Smooth muscle cell (in vitro differentiated cells): ENCODE results near the gene CEP112. TPM values are rescaled to one million over a fixed set of nuclear protein-coding genes. Genes with fewer than 3 reads are reported as not detected.

Source experiments
- DNase-seq: peaks from one replicate; lab custom pipeline; 2025; ENCODE audit not compliant: unreplicated experiment; lab: John Stamatoyannopoulos, UW
- H2AFZ ChIP-seq: fragments of 200-600 bp; sonication (generic); 2 replicates; pipeline ENCODE4 v1.6.0; 2016; ENCODE audit warnings: antibody characterized with exemption, low read depth, mild to moderate bottlenecking
- H3F3A ChIP-seq: fragments of 200-600 bp; sonication (generic); 2 replicates; pipeline ENCODE4 v1.6.0; 2017; ENCODE audit warnings: antibody characterized with exemption, low read depth
- H3K27ac ChIP-seq: fragments of 200-600 bp; sonication (generic); 2 replicates; pipeline ENCODE4 v1.5.1; 2016; ENCODE audit warnings: low read depth, mild to moderate bottlenecking
- H3K27me3 ChIP-seq: fragments of 200-600 bp; sonication (generic); 2 replicates; pipeline ENCODE4 v1.6.1; 2016; ENCODE audit warnings: low read depth, mild to moderate bottlenecking
- H3K36me3 ChIP-seq: fragments of 200-600 bp; sonication (generic); 2 replicates; pipeline ENCODE4 v1.5.1; 2016; ENCODE audit warnings: low read depth
- H3K4me1 ChIP-seq: fragments of 200-600 bp; sonication (generic); 2 replicates; pipeline ENCODE4 v1.5.1; 2016; ENCODE audit warnings: low read depth
- H3K4me2 ChIP-seq: fragments of 200-600 bp; sonication (generic); 2 replicates; pipeline ENCODE4 v1.6.0; 2016; ENCODE audit warnings: mild to moderate bottlenecking
- H3K4me3 ChIP-seq: fragments of 200-600 bp; sonication (generic); 2 replicates; pipeline ENCODE4 v1.5.1; 2016; ENCODE audit warnings: mild to moderate bottlenecking
- H3K79me2 ChIP-seq: fragments of 200-600 bp; sonication (generic); 2 replicates; pipeline ENCODE4 v1.6.0; 2016; ENCODE audit warnings: low read depth, mild to moderate bottlenecking
- H3K9ac ChIP-seq: fragments of 200-600 bp; sonication (generic); 2 replicates; pipeline ENCODE4 v1.6.0; 2016; ENCODE audit warnings: low read depth
- H3K9me3 ChIP-seq: fragments of 200-600 bp; sonication (generic); replicated peaks from 2 replicates; pipeline ENCODE4 v1.5.1; 2016; ENCODE audit warnings: low read depth
- H4K20me1 ChIP-seq: fragments of 200-600 bp; sonication (generic); 2 replicates; pipeline ENCODE4 v1.6.0; 2016; ENCODE audit warnings: low read depth
- CTCF ChIP-seq: fragments of 200-600 bp; sonication (generic); IDR thresholded peaks from 2 replicates; pipeline ENCODE4 v1.5.1; 2017; ENCODE audit warnings: borderline replicate concordance, mild to moderate bottlenecking, antibody characterized with exemption; ENCODE audit not compliant: insufficient read depth, poor library complexity, severe bottlenecking
- WGBS: methylation state at CpG from one replicate; pipeline ENCODE4 v1.1.7; 2016; ENCODE audit warnings: low lambda C conversion rate; 5-methylcytosine and 5-hydroxymethylcytosine counted together
- polyA plus RNA-seq: library from polyadenylated mRNA; unstranded; fragments of >200 nt; fragmentation: Nextera tagmentation; extraction: Ambion mirVana; gene quantifications from 2 replicates; pipeline ENCODE4 v1.2.1, GENCODE V29; 2016
- total RNA-seq: library from RNA; depleted of rRNA; stranded (reverse); fragments of >200 nt; gene quantifications from 2 replicates; pipeline ENCODE4 v1.2.3, GENCODE V29; 2014

The CEP112 gene
- total and polyA plus RNA-seq, 2 experiments from 2014 or later = 8.3 to 9.9 TPM

- Histone ChIP-seq H3K9ac (no peak overlapping the region), H4K20me1 (no peaks in the 10 kb centered on the region), H3K27ac (no peak overlapping the region), H2AFZ (no peak overlapping the region), H3K27me3 (no peaks in the 10 kb centered on the region), H3K9me3 (no peaks in the 10 kb centered on the region), H3K4me2 (peak overlapping the region; percentile 36), H3K4me3 (no peak overlapping the region), H3K36me3 (no peaks in the 10 kb centered on the region), H3F3A (no peaks in the 10 kb centered on the region), H3K4me1 (peaks cover 13% of the 10 kb centered on the region), H3K79me2 (no peaks in the 10 kb centered on the region)
- WGBS = 18% methylated on average over 6 of the region's 6 CpGs
- no peak for TF ChIP-seq CTCF
- DNase-seq = no peak
Measured at GRCh38 chr17:65920996-65921395, 270.9 kb downstream of the CEP112 start.

GRCh38 chr17:65918916-65919315 lies 273.0 kb downstream of the CEP112 start:
- Histone ChIP-seq H3K4me2 (no peak overlapping the region), H3K27ac (no peak overlapping the region)
- 53% methylated on average over 5 of the region's 5 CpGs for WGBS

GRCh38 chr17:65918500-65918899 lies 273.4 kb downstream of the CEP112 start:
- no peaks in the 10 kb centered on the region for H3K36me3 ChIP-seq
- peak overlapping the region; percentile 46 for H3K4me2 ChIP-seq
- H3K9me3 ChIP-seq = no peaks in the 10 kb centered on the region
- no peak overlapping the region for H3K27ac ChIP-seq
- no peaks in the 10 kb centered on the region for H3F3A ChIP-seq
- H3K4me1 ChIP-seq = peaks cover 13% of the 10 kb centered on the region
- H3K79me2 ChIP-seq = no peaks in the 10 kb centered on the region
- peak overlapping the region; percentile 19 for H3K9ac ChIP-seq
- no peaks in the 10 kb centered on the region for H4K20me1 ChIP-seq
- no peak for TF ChIP-seq CTCF
- DNase-seq = no peak
- no peak overlapping the region for H3K4me3 ChIP-seq
- no peak overlapping the region for H2AFZ ChIP-seq
- H3K27me3 ChIP-seq = no peaks in the 10 kb centered on the region
- WGBS = 41% methylated on average over 1 of the region's 1 CpG

More at GRCh38 chr17:65918916-65919315, 273.0 kb downstream of the CEP112 start:
- H3K9ac ChIP-seq = no peak overlapping the region
- H3K27me3 ChIP-seq = no peaks in the 10 kb centered on the region
- no peaks in the 10 kb centered on the region for H3F3A ChIP-seq
- H3K79me2 ChIP-seq = no peaks in the 10 kb centered on the region
- H2AFZ ChIP-seq = no peak overlapping the region
- TF ChIP-seq CTCF = peak; percentile 7
- no peak overlapping the region for H3K4me3 ChIP-seq
- no peaks in the 10 kb centered on the region for H3K9me3 ChIP-seq
- no peaks in the 10 kb centered on the region for H3K36me3 ChIP-seq
- DNase-seq = no peak
- H3K4me1 ChIP-seq = peaks cover 13% of the 10 kb centered on the region
- H4K20me1 ChIP-seq = no peaks in the 10 kb centered on the region

- peaks cover 13% of the 10 kb centered on the region for H3K4me1 ChIP-seq
- no peaks in the 10 kb centered on the region for H3F3A ChIP-seq
- WGBS = 96% methylated on average over 6 of the region's 6 CpGs
- no peak for DNase-seq
- H4K20me1 ChIP-seq = no peaks in the 10 kb centered on the region
- H3K9me3 ChIP-seq = no peaks in the 10 kb centered on the region
- no peak overlapping the region for H3K4me3 ChIP-seq
- H2AFZ ChIP-seq = no peak overlapping the region
- no peak for TF ChIP-seq CTCF
- H3K4me2 ChIP-seq = no peak overlapping the region
- H3K79me2 ChIP-seq = no peaks in the 10 kb centered on the region
- no peaks in the 10 kb centered on the region for H3K36me3 ChIP-seq
- no peak overlapping the region for H3K27ac ChIP-seq
- no peaks in the 10 kb centered on the region for H3K27me3 ChIP-seq
- no peak overlapping the region for H3K9ac ChIP-seq
Measured at GRCh38 chr17:65917560-65917959, 274.4 kb downstream of the CEP112 start.
